HepG2 (cell line): Measurements from ENCODE around the gene CARD9. TPM values are rescaled to one million over a fixed set of nuclear protein-coding genes. Genes with fewer than 3 reads are reported as not detected.

ENCODE experiments used
- ARID4A ChIP-seq: sonication (generic); formaldehyde crosslinking; IDR thresholded peaks from 2 replicates; pipeline ENCODE4 v1.5.0; 2020; ENCODE audit warnings: mild to moderate bottlenecking, missing genetic modification reagents, borderline replicate concordance
- DPF2 ChIP-seq: sonication (generic); formaldehyde crosslinking; IDR thresholded peaks from 2 replicates; pipeline ENCODE4 v1.4.0; 2020; ENCODE audit warnings: mild to moderate bottlenecking, low read depth, missing genetic modification reagents, borderline replicate concordance
- FOXM1 ChIP-seq: sonication (generic); formaldehyde crosslinking; IDR thresholded peaks from 2 replicates; pipeline ENCODE4 v1.5.0; 2020; ENCODE audit warnings: missing genetic modification reagents
- HOXA3 ChIP-seq: sonication (generic); formaldehyde crosslinking; IDR thresholded peaks from 2 replicates; pipeline ENCODE4 v1.5.0; 2020; ENCODE audit warnings: missing genetic modification reagents
- KAT7 ChIP-seq: IDR thresholded peaks from 2 replicates; pipeline ENCODE4 v1.6.1; 2018; ENCODE audit warnings: borderline replicate concordance, missing compliant biosample characterization
- KLF12 ChIP-seq: sonication (generic); formaldehyde crosslinking; IDR thresholded peaks from 2 replicates; pipeline ENCODE4 v1.4.0; 2020; ENCODE audit warnings: missing genetic modification reagents, borderline replicate concordance
- MEF2D ChIP-seq: sonication (generic); formaldehyde crosslinking; IDR thresholded peaks from 2 replicates; pipeline ENCODE4 v1.5.1; 2020; ENCODE audit warnings: mild to moderate bottlenecking, missing genetic modification reagents
- NPAS2 ChIP-seq: sonication (generic); formaldehyde crosslinking; IDR thresholded peaks from 2 replicates; pipeline ENCODE4 v1.8.0; 2022; ENCODE audit warnings: mild to moderate bottlenecking, missing genetic modification reagents, borderline replicate concordance
- NR0B2 ChIP-seq: sonication (generic); formaldehyde crosslinking; IDR thresholded peaks from 2 replicates; pipeline ENCODE4 v1.4.0; 2020; ENCODE audit warnings: mild to moderate bottlenecking, missing genetic modification reagents
- SOX5 ChIP-seq: IDR thresholded peaks from 2 replicates; pipeline ENCODE4 v1.6.1; 2016; ENCODE audit warnings: borderline replicate concordance
- ZNF382 ChIP-seq: sonication (generic); formaldehyde crosslinking; IDR thresholded peaks from 2 replicates; pipeline ENCODE4 v1.5.0; 2020; ENCODE audit warnings: missing genetic modification reagents, mild to moderate bottlenecking, borderline replicate concordance
- ZNF430 ChIP-seq: sonication (generic); formaldehyde crosslinking; IDR thresholded peaks from 2 replicates; pipeline ENCODE4 v1.9.0; 2021; ENCODE audit warnings: mild to moderate bottlenecking, missing genetic modification reagents
- ZNF501 ChIP-seq: sonication (generic); formaldehyde crosslinking; IDR thresholded peaks from 2 replicates; pipeline ENCODE4 v1.5.1; 2020; ENCODE audit warnings: mild to moderate bottlenecking, moderate library complexity, missing genetic modification reagents
- ZNF570 ChIP-seq: sonication (generic); formaldehyde crosslinking; IDR thresholded peaks from 2 replicates; pipeline ENCODE4 v1.4.0; 2020; ENCODE audit warnings: mild to moderate bottlenecking, missing genetic modification reagents, borderline replicate concordance
- ZNF703 ChIP-seq: sonication (generic); formaldehyde crosslinking; IDR thresholded peaks from 2 replicates; pipeline ENCODE4 v1.5.1; 2020; ENCODE audit warnings: missing genetic modification reagents, mild to moderate bottlenecking, moderate library complexity, borderline replicate concordance
- polyA plus RNA-seq, 8 experiments: library from polyadenylated mRNA; depleted of rRNA in 3 of 8; stranded (reverse) in 7 of 8; unstranded in 1 of 8; fragments of >200 nt; fragmentation: Illumina TruSeq in 4 of 8; extraction: Trizol in 4 of 8; gene quantifications; 2 replicates each; pipeline versions ENCODE4 v1.2.1 to v1.2.3, GENCODE V29; 2011 to 2016; ENCODE audit warnings: low read depth in 4 of 8, missing spikeins in 1 of 8, mixed read lengths in 1 of 8; ENCODE audit not compliant: insufficient read depth in 1 of 8
- total RNA-seq, 5 experiments: library from RNA; depleted of rRNA; stranded (reverse); fragments of >200 nt; fragmentation: Illumina TruSeq; extraction: Trizol; gene quantifications; 2 replicates each; pipeline ENCODE4 v1.2.3, GENCODE V29; 2016; ENCODE audit warnings: low read depth in 1 of 5
- TF ChIP-seq, protein P1 (sequence below): sonication (generic); formaldehyde crosslinking; IDR thresholded peaks from 2 replicates; pipeline ENCODE4 v1.4.0; 2020; ENCODE audit warnings: mild to moderate bottlenecking, low read depth, missing genetic modification reagents
- TF ChIP-seq, protein P2 (sequence below): sonication (generic); formaldehyde crosslinking; IDR thresholded peaks from 2 replicates; pipeline ENCODE4 v1.8.1; 2023; ENCODE audit warnings: mild to moderate bottlenecking, missing genetic modification reagents
- TF ChIP-seq, protein P3 (sequence below): IDR thresholded peaks from 2 replicates; pipeline ENCODE4 v1.6.1; 2018; ENCODE audit warnings: missing genetic modification reagents, mild to moderate bottlenecking, missing compliant biosample characterization

CARD9 gene
- total and polyA plus RNA-seq, 2 of the 13 experiments (the other 11 are each of a cell fraction or from before 2014, with no cell fraction given), result 3.3 to 7.4 TPM

DNA sequence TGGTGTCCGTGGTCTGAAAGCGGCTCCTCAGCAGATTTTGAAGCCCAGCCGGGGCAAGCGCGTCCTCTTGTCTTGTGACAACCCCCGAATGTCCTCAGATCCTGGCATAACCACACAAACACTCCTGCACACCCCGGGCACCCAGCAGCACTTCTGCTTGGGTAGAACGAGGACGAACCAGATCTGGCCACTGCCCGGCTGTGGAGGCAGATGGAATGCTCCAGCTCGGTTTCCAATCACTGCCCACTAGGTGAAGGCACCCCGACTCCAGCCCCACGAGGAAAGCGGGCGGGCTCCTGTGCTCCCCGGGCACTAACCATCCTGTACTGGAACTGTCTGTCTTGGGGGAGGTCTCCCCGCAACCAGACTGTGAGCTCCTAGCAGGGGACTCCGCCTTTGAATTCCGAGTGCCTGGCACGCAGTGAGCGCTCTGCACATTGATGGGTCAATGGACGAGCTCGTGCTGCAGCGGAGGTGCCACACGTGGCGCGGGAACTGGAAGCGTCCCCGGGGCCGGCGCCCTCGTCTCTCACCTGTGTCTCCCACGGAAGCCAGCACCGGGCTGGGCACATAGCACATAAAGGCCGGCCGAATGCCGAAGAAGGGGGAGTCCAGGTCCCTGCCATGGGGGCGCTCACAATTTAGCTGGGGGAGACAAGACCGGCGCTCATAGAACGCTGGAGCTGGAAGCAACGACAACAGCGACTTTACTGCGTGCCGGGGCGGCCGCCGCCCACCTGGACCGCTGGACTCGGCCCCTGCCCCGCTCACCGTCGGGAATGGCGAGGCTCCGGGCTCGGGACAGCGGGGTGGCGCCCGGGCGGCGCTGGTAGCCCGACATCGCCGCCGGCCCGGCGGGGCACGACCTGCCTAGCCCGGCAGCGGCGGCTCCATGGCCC is 36.3 kb upstream of the CARD9 start (continued):
- no peak for TF ChIP-seq DPF2 (CRISPR knock-in tag)
- no peak for TF ChIP-seq ZNF430 (CRISPR knock-in tag)
- TF ChIP-seq KAT7 (CRISPR knock-in tag), result no peak
- TF ChIP-seq MEF2D (CRISPR knock-in tag), result 0 out of 2 replicates have a peak, but pooled peaks have one; percentile 14
- TF ChIP-seq ZNF570 (CRISPR knock-in tag), result no peak
- TF ChIP-seq NPAS2 (CRISPR knock-in tag), result no peak
- TF ChIP-seq ZNF501 (CRISPR knock-in tag), result no peak; the same call in 1 of the 2 replicates
- TF ChIP-seq SOX5 (CRISPR knock-in tag), result no peak
- peak; percentile 50; the same call in 1 of the 2 replicates for TF ChIP-seq NR0B2 (CRISPR knock-in tag)
- TF ChIP-seq, protein P1, sequence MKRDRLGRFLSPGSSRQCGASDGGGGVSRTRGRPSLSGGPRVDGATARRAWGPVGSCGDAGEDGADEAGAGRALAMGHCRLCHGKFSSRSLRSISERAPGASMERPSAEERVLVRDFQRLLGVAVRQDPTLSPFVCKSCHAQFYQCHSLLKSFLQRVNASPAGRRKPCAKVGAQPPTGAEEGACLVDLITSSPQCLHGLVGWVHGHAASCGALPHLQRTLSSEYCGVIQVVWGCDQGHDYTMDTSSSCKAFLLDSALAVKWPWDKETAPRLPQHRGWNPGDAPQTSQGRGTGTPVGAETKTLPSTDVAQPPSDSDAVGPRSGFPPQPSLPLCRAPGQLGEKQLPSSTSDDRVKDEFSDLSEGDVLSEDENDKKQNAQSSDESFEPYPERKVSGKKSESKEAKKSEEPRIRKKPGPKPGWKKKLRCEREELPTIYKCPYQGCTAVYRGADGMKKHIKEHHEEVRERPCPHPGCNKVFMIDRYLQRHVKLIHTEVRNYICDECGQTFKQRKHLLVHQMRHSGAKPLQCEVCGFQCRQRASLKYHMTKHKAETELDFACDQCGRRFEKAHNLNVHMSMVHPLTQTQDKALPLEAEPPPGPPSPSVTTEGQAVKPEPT (CRISPR knock-in tag), result no peak
- TF ChIP-seq, protein P2, sequence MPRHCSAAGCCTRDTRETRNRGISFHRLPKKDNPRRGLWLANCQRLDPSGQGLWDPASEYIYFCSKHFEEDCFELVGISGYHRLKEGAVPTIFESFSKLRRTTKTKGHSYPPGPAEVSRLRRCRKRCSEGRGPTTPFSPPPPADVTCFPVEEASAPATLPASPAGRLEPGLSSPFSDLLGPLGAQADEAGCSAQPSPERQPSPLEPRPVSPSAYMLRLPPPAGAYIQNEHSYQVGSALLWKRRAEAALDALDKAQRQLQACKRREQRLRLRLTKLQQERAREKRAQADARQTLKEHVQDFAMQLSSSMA (CRISPR knock-in tag), result no peak
- TF ChIP-seq FOXM1 (CRISPR knock-in tag), result no peak
- TF ChIP-seq ARID4A (CRISPR knock-in tag), result no peak; the same call in 1 of the 2 replicates
- TF ChIP-seq ZNF703 (CRISPR knock-in tag), result no peak
- no peak for TF ChIP-seq KLF12 (CRISPR knock-in tag)
- TF ChIP-seq, protein P3, sequence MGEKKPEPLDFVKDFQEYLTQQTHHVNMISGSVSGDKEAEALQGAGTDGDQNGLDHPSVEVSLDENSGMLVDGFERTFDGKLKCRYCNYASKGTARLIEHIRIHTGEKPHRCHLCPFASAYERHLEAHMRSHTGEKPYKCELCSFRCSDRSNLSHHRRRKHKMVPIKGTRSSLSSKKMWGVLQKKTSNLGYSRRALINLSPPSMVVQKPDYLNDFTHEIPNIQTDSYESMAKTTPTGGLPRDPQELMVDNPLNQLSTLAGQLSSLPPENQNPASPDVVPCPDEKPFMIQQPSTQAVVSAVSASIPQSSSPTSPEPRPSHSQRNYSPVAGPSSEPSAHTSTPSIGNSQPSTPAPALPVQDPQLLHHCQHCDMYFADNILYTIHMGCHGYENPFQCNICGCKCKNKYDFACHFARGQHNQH (CRISPR knock-in tag), result no peak
- TF ChIP-seq ZNF382, result no peak
- peak; percentile 41 for TF ChIP-seq HOXA3 (CRISPR knock-in tag)
